ENCODE data around the gene ARL15.

DNA sequence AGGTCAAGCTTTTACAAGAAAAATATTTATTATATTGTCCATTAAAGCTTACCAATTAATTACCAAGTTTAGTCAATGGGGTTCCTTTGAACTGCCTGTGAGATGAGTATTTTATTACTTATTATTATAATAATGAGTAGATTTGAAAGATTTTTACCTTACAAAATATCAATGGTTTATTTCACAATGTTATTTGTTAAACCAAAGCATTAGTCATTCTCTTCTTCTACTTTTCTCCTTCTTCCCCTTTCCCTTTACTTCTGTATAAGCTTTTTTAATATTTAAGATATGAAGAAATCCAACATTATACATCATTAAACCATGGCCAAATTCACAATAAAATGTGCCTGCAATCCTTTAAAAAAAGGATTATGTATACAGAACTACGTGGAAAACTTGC, 369.5 kb downstream of the ARL15 start:
- TF ChIP-seq POLR2A (IDR thresholded peaks at IDR 0.05) (no peak), EP300 (IDR thresholded peaks at IDR 0.05) (no peak)
